HuH-7.5 (cell line): ENCODE data around the gene TNXB.
"Not testable (repeated sequence)": the region's sequence is repeated elsewhere in the genome, so short reads cannot be mapped to it uniquely, and the experiment has no call there.

Experiments
- DNase-seq: peaks from one replicate; pipeline ENCODE4 v3.0.0; 2011; ENCODE audit warnings: low spot score

The TNXB gene

GRCh38 chr6:32085759-32086459 lies 23.2 kb downstream of the TNXB start:
- DNase-seq, result no peak

- no peak for DNase-seq
Measured at GRCh38 chr6:32084780-32085179, 24.4 kb downstream of the TNXB start.

- DNase-seq, result no peak
Measured at GRCh38 chr6:32083812-32084768, 25.0 kb downstream of the TNXB start.

GRCh38 chr6:32082935-32083334 lies 26.2 kb downstream of the TNXB start:
- DNase-seq, result no peak

- no peak for DNase-seq
Measured at GRCh38 chr6:32082478-32082877, 26.7 kb downstream of the TNXB start.

GRCh38 chr6:32081168-32081990 lies 27.8 kb downstream of the TNXB start:
- no peak for DNase-seq

- DNase-seq, result no peak
Measured at GRCh38 chr6:32079566-32080290, 29.4 kb downstream of the TNXB start.

- DNase-seq, result no peak
Measured at GRCh38 chr6:32076321-32076809, 32.8 kb downstream of the TNXB start.

GRCh38 chr6:32075781-32076180 lies 33.4 kb downstream of the TNXB start:
- DNase-seq, result no peak

GRCh38 chr6:32074996-32075532 lies 34.1 kb downstream of the TNXB start:
- DNase-seq, result no peak

GRCh38 chr6:32073613-32074012 lies 35.5 kb downstream of the TNXB start:
- DNase-seq, result no peak

GRCh38 chr6:32073101-32073500 lies 36.0 kb downstream of the TNXB start:
- no peak for DNase-seq

- DNase-seq, result no peak
Measured at GRCh38 chr6:32070814-32071543, 38.2 kb downstream of the TNXB start.

- DNase-seq, result no peak
Measured at GRCh38 chr6:32069878-32070515, 39.1 kb downstream of the TNXB start.

GRCh38 chr6:32069460-32069859 lies 39.7 kb downstream of the TNXB start:
- no peak for DNase-seq

GRCh38 chr6:32068867-32069266 lies 40.3 kb downstream of the TNXB start:
- DNase-seq, result no peak

GRCh38 chr6:32068315-32068714 lies 40.8 kb downstream of the TNXB start:
- not testable (repeated sequence) for DNase-seq

- not testable (repeated sequence) for DNase-seq
Measured at GRCh38 chr6:32067521-32067920, 41.6 kb downstream of the TNXB start.

GRCh38 chr6:32064706-32065105 lies 44.4 kb downstream of the TNXB start:
- no peak for DNase-seq
